ENCODE measurements around the gene DENND1A. TPM values are rescaled to one million over a fixed set of nuclear protein-coding genes. Genes with fewer than 3 reads are reported as not detected.
A peak's percentile ranks its signal among the peaks of the same experiment; 100 is the strongest.

DENND1A gene
- total RNA-seq, 6 experiments from 2014 or later: 13.9 to 22.6 (median 16.3) TPM

DNA sequence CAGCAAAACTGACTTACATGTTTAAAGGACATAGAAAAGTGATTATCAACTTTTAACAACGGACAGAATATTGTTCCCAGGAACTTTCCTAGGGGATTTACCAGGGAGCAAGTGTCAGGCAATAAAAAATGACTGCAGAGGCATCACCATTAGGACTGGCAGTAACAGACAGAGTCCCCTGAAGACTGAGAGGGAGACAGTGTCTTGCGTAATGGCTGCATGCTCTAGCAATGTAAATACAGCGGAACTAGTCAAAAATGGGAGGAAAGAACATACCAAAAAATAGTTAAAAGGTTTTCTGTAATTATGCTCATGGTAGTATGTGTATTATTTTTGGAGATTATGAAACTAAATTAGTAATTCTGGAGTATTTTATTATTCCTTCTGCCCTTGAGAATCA, 392.1 kb downstream of the DENND1A start:
- intact Hi-C loops (cut with DNase I): no loop called here
- H3K27me3 ChIP-seq: no peaks in the 10 kb centered on the region
- peak; percentile 52 to 80 (median 61) for ATAC-seq
- H3K27ac ChIP-seq: no peak overlapping the region
- H3K36me3 ChIP-seq: no peaks in the 10 kb centered on the region
- WGBS (ENCODE audit: insufficient coverage, low coverage, low lambda C conversion rate, missing lambda C conversion rate): 34% methylated on average over 3 of the region's 3 CpGs
- peaks cover 0 to 12% (median 0%) of the 10 kb centered on the region in 4 donors for H3K4me1 ChIP-seq
- no peak for DNase-seq
- H3K9me3 ChIP-seq: no peaks in the 10 kb centered on the region
- H3K4me3 ChIP-seq: no peak overlapping the region
- TF ChIP-seq POLR2A (IDR thresholded peaks at IDR 0.05): no peak
- TF ChIP-seq, protein P1, sequence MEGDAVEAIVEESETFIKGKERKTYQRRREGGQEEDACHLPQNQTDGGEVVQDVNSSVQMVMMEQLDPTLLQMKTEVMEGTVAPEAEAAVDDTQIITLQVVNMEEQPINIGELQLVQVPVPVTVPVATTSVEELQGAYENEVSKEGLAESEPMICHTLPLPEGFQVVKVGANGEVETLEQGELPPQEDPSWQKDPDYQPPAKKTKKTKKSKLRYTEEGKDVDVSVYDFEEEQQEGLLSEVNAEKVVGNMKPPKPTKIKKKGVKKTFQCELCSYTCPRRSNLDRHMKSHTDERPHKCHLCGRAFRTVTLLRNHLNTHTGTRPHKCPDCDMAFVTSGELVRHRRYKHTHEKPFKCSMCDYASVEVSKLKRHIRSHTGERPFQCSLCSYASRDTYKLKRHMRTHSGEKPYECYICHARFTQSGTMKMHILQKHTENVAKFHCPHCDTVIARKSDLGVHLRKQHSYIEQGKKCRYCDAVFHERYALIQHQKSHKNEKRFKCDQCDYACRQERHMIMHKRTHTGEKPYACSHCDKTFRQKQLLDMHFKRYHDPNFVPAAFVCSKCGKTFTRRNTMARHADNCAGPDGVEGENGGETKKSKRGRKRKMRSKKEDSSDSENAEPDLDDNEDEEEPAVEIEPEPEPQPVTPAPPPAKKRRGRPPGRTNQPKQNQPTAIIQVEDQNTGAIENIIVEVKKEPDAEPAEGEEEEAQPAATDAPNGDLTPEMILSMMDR (IDR thresholded peaks at IDR 0.05): no peak

DNA sequence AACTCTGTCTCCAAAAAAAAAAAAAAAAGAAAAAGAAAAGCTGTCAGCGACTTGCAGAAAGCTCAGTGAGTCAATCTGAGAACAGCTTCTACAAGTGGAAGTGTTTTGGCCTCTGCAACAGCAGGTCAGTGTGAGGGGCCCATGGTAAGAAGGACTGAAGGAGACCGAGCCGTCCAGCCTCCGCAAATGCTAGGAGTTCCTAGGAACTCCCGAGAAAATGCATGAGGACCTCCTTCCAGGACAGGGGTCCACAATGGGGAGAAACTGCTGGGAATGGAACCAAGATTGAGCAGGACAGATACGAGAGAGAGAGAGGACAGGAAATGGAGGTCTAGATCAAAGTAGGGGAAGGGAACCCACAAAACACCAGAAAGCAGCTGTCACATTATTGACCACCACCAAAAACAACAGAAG, 393.5 kb downstream of the DENND1A start:
- Histone ChIP-seq H3K36me3 (no peaks in the 10 kb centered on the region), H3K4me3 (no peak overlapping the region), H3K9me3 (no peaks in the 10 kb centered on the region), H3K27me3 (no peaks in the 10 kb centered on the region), H3K4me1 (peaks cover 0 to 4% (median 0%) of the 10 kb centered on the region in 4 donors), H3K27ac (no peak overlapping the region)
- ATAC-seq (no peak), DNase-seq (no peak)
- intact Hi-C loops (cut with DNase I): no loop called here
- TF ChIP-seq, protein P1 (IDR thresholded peaks at IDR 0.05): no peak
- TF ChIP-seq POLR2A (IDR thresholded peaks at IDR 0.05): no peak
- WGBS (ENCODE audit: insufficient coverage, low coverage, low lambda C conversion rate, missing lambda C conversion rate): 84% methylated on average over 6 of the region's 6 CpGs

DNA sequence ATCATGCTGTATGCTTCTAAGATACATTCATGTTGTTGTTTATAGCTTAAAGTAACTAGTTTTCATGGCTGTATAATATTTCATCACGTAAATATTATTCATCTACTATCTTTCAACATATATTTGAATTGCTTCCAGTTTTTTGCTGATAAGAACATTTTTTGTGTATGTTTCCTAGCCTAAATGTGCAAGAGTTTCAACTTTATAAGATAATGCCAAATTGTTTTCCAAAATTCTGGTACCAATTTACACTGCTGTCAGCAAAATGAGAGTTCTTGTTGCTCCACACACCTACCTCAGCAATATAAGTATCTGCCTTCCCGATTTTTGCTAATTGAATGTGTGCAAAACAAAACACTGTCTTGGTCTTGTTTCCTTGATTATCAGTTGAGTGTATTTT, 395.6 kb downstream of the DENND1A start:
- DNase-seq: no peak
- no peak for ATAC-seq
- Histone ChIP-seq H3K4me3 (no peak overlapping the region), H3K9me3 (no peaks in the 10 kb centered on the region), H3K27ac (no peak overlapping the region), H3K4me1 (peaks cover 0 to 4% (median 0%) of the 10 kb centered on the region in 4 donors), H3K27me3 (no peaks in the 10 kb centered on the region), H3K36me3 (no peaks in the 10 kb centered on the region)
- intact Hi-C loops (cut with DNase I): no loop called here
- 91% methylated on average over 2 of the region's 2 CpGs for WGBS (ENCODE audit: insufficient coverage, low coverage, low lambda C conversion rate, missing lambda C conversion rate)
- TF ChIP-seq POLR2A (IDR thresholded peaks at IDR 0.05): no peak

DNA sequence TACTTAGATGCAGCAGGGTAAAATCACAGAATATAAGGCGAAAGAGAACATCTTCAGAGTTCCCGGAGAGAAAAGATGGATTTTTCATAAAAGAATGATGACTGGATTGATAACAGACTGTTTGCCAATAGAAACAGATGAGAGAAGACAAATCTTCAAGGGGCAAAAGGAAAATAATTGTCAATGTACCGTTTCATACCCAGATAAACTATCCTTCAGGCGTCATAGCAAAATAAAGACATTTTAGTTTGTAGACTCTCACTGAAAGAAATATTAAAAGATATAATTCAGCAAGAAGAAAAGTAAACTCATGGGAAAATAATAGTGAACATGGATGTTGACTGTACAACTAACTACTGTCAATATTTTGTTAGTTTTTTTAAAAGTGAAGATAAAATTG, 399.7 kb downstream of the DENND1A start:
- Histone ChIP-seq H3K4me1 (peaks cover 0 to 1% (median 0%) of the 10 kb centered on the region in 4 donors), H3K4me3 (no peak overlapping the region), H3K27me3 (no peaks in the 10 kb centered on the region), H3K9me3 (no peaks in the 10 kb centered on the region), H3K36me3 (no peaks in the 10 kb centered on the region), H3K27ac (no peak overlapping the region)
- WGBS (ENCODE audit: insufficient coverage, low coverage, low lambda C conversion rate, missing lambda C conversion rate): 80% methylated on average over 4 of the region's 4 CpGs
- TF ChIP-seq, protein P1 (IDR thresholded peaks at IDR 0.05): no peak
- TF ChIP-seq POLR2A (IDR thresholded peaks at IDR 0.05): no peak
- DNase-seq: no peak
- no peak for ATAC-seq
- intact Hi-C loops (cut with DNase I): no loop called here

DNA sequence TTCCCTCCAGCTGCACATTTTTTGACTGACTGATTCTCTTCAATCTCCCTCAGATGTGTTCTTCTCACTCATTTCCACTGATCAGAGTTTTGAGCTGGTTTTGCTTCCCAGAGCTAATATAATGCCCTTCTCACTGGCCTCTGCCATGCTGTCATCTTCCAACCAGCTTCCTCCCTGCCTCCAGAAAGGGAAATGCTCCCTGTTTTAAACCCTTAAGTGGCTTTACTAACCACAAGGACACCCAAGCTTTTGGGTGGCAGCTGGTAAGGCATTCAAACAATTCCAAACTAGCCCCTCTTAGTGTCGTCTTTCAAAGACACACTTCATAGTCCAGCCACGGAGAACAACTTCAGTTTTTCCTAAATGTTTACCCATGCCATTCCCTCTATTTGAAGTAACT, 401.4 kb downstream of the DENND1A start:
- 87% methylated on average over 2 of the region's 2 CpGs for WGBS (ENCODE audit: insufficient coverage, low coverage, low lambda C conversion rate, missing lambda C conversion rate)
- Histone ChIP-seq H3K9me3 (no peaks in the 10 kb centered on the region), H3K27me3 (no peaks in the 10 kb centered on the region), H3K27ac (no peak overlapping the region), H3K36me3 (no peaks in the 10 kb centered on the region), H3K4me1 (peaks cover 0 to 6% (median 0%) of the 10 kb centered on the region in 4 donors), H3K4me3 (no peak overlapping the region)
- DNase-seq (no peak), ATAC-seq (no peak)
- intact Hi-C loops (cut with DNase I): no loop called here
- TF ChIP-seq, protein P1 (IDR thresholded peaks at IDR 0.05): no peak
- TF ChIP-seq POLR2A (IDR thresholded peaks at IDR 0.05): no peak

Measured in right lobe of liver (tissue), 6 donors.